ENCODE results near the gene SMIM10L1.

The SMIM10L1 gene

DNA sequence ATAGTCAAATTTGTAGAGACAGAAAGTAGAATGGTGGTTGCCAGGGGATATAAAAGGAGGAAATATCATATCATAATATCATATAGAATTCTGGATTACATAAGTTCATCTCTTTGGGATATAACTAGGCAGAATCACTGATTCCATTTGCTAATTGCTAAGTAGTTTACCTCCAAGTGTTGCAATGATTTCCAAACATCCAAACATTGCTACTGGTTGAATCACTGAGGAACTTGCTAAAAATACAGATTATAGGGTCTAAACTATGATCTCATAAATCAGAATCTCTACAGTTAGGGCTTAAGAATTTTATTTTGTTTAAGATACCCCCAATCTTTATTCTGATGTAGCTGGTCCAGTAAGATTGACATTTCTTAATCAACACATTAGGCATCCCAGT lies 31.8 kb downstream of the SMIM10L1 start:
- no peak overlapping the region for H3K9ac ChIP-seq (ENCODE audit: low read depth, low read length)
- H3K27me3 ChIP-seq (ENCODE audit: control insufficient read depth, insufficient read depth, low read length) = no peaks in the 10 kb centered on the region
- H3K4me3 ChIP-seq (ENCODE audit: low read depth, low read length) = no peak overlapping the region
- H3K9me3 ChIP-seq (ENCODE audit: control insufficient read depth, insufficient read depth, low read length) = no peaks in the 10 kb centered on the region
- no peaks in the 10 kb centered on the region for H3K36me3 ChIP-seq (ENCODE audit: control insufficient read depth, insufficient read depth, low read length)
- H3K4me1 ChIP-seq (ENCODE audit: control insufficient read depth, insufficient read depth, low read length) = peaks cover 5% of the 10 kb centered on the region

GRCh38 chr12:11204173-11204572 lies 33.2 kb downstream of the SMIM10L1 start:
- peaks cover 3% of the 10 kb centered on the region for H3K4me1 ChIP-seq (ENCODE audit: control insufficient read depth, insufficient read depth, low read length)
- H3K36me3 ChIP-seq (ENCODE audit: control insufficient read depth, insufficient read depth, low read length) = no peaks in the 10 kb centered on the region
- no peaks in the 10 kb centered on the region for H3K9me3 ChIP-seq (ENCODE audit: control insufficient read depth, insufficient read depth, low read length)
- H3K27me3 ChIP-seq (ENCODE audit: control insufficient read depth, insufficient read depth, low read length) = no peaks in the 10 kb centered on the region
- no peak overlapping the region for H3K9ac ChIP-seq (ENCODE audit: low read depth, low read length)
- H3K4me3 ChIP-seq (ENCODE audit: low read depth, low read length) = no peak overlapping the region

DNA sequence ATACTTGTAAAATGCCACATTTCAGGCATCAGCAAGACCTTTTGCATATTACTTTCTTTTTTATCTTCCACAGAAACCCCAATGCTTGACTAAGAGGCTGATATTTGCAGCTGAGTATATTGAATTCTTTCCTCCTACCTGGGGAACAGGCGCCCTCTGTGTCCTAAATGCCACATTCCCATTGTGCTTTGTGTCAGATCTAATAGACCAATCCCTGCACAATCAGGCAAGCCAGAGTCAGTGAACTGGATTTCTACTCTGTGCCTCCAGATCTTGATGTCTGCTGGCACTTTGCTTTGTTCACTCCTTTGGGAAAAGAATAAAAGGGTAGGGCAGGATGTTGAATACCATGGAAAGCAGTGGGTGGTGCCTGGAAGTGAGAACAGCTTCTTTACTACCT lies 38.1 kb downstream of the SMIM10L1 start:
- H3K9ac ChIP-seq (ENCODE audit: low read depth, low read length) = no peak overlapping the region
- H3K27me3 ChIP-seq (ENCODE audit: control insufficient read depth, insufficient read depth, low read length) = no peaks in the 10 kb centered on the region
- H3K4me3 ChIP-seq (ENCODE audit: low read depth, low read length) = no peak overlapping the region
- no peaks in the 10 kb centered on the region for H3K4me1 ChIP-seq (ENCODE audit: control insufficient read depth, insufficient read depth, low read length)
- no peaks in the 10 kb centered on the region for H3K36me3 ChIP-seq (ENCODE audit: control insufficient read depth, insufficient read depth, low read length)
- H3K9me3 ChIP-seq (ENCODE audit: control insufficient read depth, insufficient read depth, low read length) = no peaks in the 10 kb centered on the region

Data from iPS-15b (cell line).